ENCODE data around the gene AQP2.
A peak's percentile ranks its signal among the peaks of the same experiment; 100 is the strongest.

Gene AQP2

DNA sequence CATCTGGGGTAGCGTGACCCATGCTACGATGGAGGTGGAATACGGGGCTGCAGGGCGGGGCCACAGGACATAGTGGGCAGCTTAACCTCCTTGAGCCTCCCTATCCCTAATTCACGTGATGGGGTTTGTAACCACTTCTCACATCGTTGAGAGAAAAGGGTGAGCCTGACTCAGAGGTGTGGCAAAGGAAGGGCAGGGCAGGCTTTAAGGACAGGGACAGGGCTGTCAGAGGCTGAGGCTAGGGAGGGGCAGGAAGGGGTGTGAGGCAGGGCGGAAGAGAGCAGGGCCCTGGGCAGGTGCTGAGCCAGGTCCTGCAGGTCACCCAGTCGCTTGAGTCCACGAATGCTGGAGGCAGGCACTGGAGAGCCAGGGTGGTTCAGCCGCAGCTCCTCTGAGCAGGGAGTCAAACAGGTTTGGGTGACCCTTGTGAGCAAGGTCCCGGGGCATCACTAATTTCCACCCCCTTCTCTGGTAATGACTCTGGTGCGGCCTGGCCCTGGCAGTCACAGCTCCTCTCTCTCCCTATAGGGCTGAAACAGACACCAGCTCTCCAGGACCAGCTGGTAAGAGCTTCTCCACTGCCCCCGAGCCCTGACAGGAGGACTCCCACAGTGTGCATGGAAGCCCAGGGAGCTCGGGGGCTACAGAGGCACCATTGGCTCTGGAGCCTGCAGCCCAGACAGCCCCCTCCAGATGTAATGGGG lies 7.5 kb upstream of the AQP2 start:
- DNase-seq (ENCODE audit: low spot score): no peak
- TF ChIP-seq, protein P1, sequence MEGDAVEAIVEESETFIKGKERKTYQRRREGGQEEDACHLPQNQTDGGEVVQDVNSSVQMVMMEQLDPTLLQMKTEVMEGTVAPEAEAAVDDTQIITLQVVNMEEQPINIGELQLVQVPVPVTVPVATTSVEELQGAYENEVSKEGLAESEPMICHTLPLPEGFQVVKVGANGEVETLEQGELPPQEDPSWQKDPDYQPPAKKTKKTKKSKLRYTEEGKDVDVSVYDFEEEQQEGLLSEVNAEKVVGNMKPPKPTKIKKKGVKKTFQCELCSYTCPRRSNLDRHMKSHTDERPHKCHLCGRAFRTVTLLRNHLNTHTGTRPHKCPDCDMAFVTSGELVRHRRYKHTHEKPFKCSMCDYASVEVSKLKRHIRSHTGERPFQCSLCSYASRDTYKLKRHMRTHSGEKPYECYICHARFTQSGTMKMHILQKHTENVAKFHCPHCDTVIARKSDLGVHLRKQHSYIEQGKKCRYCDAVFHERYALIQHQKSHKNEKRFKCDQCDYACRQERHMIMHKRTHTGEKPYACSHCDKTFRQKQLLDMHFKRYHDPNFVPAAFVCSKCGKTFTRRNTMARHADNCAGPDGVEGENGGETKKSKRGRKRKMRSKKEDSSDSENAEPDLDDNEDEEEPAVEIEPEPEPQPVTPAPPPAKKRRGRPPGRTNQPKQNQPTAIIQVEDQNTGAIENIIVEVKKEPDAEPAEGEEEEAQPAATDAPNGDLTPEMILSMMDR (IDR thresholded peaks at IDR 0.05; ENCODE audit: extremely low read depth, missing control alignments): no peak

DNA sequence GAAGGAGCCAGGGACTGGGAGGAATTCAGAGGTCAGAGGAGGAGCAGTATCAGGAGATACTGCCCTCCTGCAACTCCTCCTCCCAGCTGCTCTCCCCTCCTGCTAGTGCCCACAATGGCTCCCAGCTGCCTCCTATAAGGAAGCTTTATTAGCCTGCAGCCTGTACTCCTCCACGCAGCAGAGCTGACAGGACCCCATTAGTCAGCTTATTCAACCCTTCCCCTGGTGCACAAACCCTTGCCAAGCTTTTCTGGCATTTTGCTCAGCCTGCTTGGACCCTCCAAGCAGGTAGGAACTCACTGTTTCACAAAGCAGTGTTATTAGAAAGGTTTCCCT lies 6.9 kb upstream of the AQP2 start:
- no peak for DNase-seq (ENCODE audit: low spot score)
- TF ChIP-seq, protein P1 (IDR thresholded peaks at IDR 0.05; ENCODE audit: extremely low read depth, missing control alignments): no peak

DNA sequence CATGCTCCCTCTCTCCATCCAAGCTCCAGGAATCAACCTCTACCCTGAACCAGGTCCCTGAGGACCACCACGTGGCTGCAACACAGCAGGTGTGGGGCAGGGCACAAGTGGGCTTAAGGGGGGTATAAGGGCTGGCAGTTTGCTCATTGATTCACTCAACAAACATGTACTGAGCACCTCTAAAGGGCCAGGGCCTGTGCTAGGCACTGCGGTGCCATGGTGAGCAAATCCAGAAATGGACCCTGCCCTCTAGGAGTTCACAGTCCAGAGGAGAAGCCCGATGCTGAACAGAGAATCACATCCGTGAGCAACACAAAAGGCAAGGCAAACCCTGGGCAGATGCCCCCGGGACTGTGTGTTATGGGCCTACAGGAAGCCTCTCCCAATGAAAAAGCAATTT lies 6.5 kb upstream of the AQP2 start:
- TF ChIP-seq, protein P1 (IDR thresholded peaks at IDR 0.05; ENCODE audit: extremely low read depth, missing control alignments): no peak
- DNase-seq (ENCODE audit: low spot score): no peak

DNA sequence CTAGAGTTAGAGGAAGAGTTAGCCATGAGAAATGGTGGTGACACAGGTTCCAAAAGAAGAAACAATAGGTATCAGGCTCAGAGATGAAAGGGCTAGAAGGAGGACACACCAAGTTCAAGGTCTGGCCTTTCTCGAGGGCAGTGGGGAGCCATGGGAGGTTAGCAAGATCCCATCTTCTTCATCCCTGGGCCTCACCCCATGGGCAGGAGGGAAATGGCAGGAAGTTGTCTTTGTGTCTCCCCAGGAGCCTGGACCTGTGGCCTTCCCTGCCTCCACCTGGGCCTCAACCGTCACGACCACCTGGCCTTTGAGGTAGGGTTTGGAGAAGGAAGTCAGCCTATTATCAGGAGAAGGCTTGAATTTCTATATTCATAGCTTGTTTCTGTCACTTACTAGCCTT lies 5.8 kb upstream of the AQP2 start:
- TF ChIP-seq, protein P1 (IDR thresholded peaks at IDR 0.05; ENCODE audit: extremely low read depth, missing control alignments): no peak
- DNase-seq (ENCODE audit: low spot score): no peak

DNA sequence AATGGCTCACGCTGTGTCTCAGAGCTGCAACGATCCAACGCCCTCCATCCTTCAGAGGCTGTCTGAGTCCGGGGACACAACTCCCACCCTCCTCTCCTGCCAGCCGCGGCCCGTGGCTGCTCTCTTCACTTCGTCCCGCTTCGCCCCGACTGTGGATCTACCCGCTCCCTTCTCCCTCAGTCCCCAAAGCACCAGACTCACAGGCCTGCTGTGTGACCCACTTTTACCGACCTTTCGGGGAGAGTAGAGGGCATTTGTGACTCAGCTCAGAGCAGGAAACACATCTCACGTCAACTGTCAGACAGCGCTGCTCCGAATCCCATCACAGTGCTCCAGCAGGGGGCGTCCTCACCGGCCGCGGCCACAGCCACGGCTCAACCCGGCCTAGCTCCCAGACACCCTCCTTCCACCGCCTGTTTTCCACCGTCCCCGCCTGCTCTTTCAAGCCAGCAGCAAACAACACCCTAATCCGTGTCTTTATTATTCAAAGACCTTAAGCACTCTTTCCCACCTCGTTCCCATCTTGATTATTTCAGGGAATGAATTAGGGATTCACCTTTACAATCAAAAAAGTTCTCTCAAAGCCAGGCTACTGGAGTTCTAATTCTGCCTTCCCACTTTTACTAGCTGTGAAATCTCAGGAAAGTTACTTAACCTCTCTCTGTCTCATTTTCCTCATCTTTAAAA lies 5.0 kb upstream of the AQP2 start:
- DNase-seq (ENCODE audit: low spot score): peak; percentile 91
- TF ChIP-seq, protein P1 (IDR thresholded peaks at IDR 0.05; ENCODE audit: extremely low read depth, missing control alignments): peak; percentile 96

DNA sequence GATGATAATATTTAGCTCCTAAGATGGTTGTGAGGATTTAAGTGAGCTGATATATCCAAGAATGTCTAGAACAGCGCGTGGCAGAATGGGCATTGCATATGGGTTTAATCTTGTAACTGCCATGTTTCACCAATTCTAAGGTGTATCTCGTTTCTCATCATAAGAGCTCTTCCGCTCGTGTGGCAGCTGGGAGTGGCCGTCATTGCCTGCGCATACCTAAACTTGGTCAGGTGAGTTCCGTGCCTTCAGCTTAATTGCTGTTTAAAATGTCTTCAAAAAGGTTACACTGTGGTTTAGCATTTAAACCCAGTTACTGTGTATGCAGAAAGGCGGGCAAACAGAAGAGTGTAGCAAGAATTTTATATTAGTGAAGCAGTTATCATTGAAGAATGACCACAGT lies 4.5 kb upstream of the AQP2 start:
- TF ChIP-seq, protein P1 (IDR thresholded peaks at IDR 0.05; ENCODE audit: extremely low read depth, missing control alignments): no peak
- no peak for DNase-seq (ENCODE audit: low spot score)

DNA sequence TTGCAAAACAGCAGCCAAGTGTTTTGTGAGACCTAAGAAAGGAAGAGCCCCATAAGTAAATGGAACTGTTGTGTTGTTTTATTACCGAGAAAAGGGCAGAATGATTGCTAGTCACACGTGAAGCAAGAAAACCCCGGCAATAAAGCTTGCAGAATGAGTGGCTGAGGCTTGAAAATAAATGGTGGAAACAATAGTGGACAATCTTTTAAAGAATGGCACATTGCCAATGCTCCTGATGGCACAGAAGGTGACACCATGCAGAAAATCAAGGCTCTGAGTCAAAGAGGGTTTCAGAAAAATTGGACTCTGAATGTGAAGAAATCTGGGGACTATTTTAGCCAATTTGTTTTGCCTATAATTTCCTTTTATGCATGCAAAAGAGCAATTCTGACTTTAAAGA lies 4.0 kb upstream of the AQP2 start:
- no peak for DNase-seq (ENCODE audit: low spot score)
- TF ChIP-seq, protein P1 (IDR thresholded peaks at IDR 0.05; ENCODE audit: extremely low read depth, missing control alignments): no peak

All from GM20000 (cell line).